ENCODE data around the gene HBG2. TPM values are rescaled to one million over a fixed set of nuclear protein-coding genes. Genes with fewer than 3 reads are reported as not detected.

HBG2 gene
- total and polyA plus RNA-seq, 2 of the 13 experiments (the other 11 are each of a cell fraction or from before 2014, with no cell fraction given): not detected

DNA sequence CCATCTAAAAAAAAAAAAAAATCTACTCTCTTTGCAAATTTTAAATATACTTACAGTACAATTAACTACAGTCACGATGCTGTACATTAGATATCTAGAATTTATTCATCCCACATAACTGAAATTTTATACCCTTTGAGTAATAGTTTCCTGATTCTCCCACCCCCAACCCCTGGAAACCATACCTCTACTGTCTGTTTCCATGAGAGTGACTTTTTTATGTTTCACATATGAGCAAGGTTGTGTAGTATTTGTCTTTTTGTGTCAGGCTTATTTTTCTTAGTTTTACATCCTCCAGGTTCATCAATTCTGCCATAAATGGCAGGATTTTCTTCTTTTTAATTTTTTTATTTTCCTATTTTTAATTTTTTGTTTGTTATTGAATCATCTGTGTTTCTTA, 30.9 kb downstream of the HBG2 start (continued):
- TF ChIP-seq, protein P1, sequence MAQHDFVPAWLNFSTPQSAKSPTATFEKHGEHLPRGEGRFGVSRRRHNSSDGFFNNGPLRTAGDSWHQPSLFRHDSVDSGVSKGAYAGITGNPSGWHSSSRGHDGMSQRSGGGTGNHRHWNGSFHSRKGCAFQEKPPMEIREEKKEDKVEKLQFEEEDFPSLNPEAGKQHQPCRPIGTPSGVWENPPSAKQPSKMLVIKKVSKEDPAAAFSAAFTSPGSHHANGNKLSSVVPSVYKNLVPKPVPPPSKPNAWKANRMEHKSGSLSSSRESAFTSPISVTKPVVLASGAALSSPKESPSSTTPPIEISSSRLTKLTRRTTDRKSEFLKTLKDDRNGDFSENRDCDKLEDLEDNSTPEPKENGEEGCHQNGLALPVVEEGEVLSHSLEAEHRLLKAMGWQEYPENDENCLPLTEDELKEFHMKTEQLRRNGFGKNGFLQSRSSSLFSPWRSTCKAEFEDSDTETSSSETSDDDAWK (CRISPR knock-in tag; IDR thresholded peaks at IDR 0.05): no peak
- TF ChIP-seq, protein P2, sequence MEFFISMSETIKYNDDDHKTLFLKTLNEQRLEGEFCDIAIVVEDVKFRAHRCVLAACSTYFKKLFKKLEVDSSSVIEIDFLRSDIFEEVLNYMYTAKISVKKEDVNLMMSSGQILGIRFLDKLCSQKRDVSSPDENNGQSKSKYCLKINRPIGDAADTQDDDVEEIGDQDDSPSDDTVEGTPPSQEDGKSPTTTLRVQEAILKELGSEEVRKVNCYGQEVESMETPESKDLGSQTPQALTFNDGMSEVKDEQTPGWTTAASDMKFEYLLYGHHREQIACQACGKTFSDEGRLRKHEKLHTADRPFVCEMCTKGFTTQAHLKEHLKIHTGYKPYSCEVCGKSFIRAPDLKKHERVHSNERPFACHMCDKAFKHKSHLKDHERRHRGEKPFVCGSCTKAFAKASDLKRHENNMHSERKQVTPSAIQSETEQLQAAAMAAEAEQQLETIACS (CRISPR knock-in tag; IDR thresholded peaks at IDR 0.05): no peak

DNA sequence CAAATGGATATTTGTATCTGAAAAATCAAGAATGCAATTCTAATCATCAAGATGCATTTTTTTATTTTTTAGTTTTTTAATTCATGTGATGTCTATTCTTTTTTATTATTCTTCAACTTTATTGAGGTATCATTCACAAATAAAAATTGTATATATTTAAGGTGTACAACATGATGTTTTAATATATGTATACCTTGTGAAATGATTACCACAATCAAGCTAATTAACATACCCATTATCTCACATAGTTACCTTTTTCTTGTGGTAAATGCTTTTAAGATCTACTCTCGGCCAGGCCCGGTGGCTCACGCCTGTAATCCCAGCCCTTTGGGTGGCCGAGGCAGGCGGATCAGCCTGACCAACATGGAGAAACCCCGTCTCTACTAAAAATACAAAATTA, 31.4 kb downstream of the HBG2 start:
- Histone ChIP-seq H3K27me3 (ENCODE audit: control insufficient read depth in 1 of 2, insufficient read depth in 2 of 2, low read length in 2 of 2) (peaks cover 0 to 3% of the 10 kb centered on the region in 2 experiments; a peak in 1 of 5 replicates), H3K4me3 (replicated peaks in 1 of 3; ENCODE audit: insufficient read depth in 1 of 3, low read depth in 2 of 3, low read length in 3 of 3) (no peak overlapping the region), H3K27ac (ENCODE audit: extremely low read length, insufficient read depth, low read length) (no peak overlapping the region), H3K4me2 (ENCODE audit: low read depth, low read length) (no peak overlapping the region), H3K9me3 (ENCODE audit: low read length) (no peaks in the 10 kb centered on the region), H4K20me1 (ENCODE audit: insufficient read depth, low read length) (no peaks in the 10 kb centered on the region), H2AFZ (ENCODE audit: low read length) (no peak overlapping the region), H3K4me1 (ENCODE audit: insufficient read depth, low read length) (no peaks in the 10 kb centered on the region), H3K79me2 (ENCODE audit: insufficient read depth, low read length) (no peaks in the 10 kb centered on the region), H3K9ac (ENCODE audit: insufficient read depth, low read depth, low read length) (no peak overlapping the region), H3K36me3 (replicated peaks in 1 of 2; ENCODE audit: control insufficient read depth in 1 of 2, insufficient read depth in 2 of 2, low read length in 2 of 2) (no peaks in the 10 kb centered on the region)
- in situ Hi-C loops (cut with HindIII; ENCODE audit: extremely low pct_ligation_motif_present, low pct_unique_long_range_greater_than_20kb) (no loop called here), intact Hi-C loops (cut with micrococcal nuclease; ENCODE audit: unreplicated experiment) (no loop called here)
- ATAC-seq (no peak), FAIRE-seq (no peak), DNase-seq (ENCODE audit: low spot score) (no peak)
- CTCF ChIA-PET (ENCODE audit: low intra/inter-chr PET ratio, low total read pairs): no interaction called here
- POLR2A ChIA-PET: no interaction called here
- BruUV-seq (replicated peaks): no TSS peak
- TF ChIP-seq ZNF605 (CRISPR knock-in tag; IDR thresholded peaks at IDR 0.05): no peak
- TF ChIP-seq, protein P3, sequence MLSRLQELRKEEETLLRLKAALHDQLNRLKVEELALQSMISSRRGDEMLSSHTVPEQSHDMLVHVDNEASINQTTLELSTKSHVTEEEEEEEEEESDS (CRISPR knock-in tag; IDR thresholded peaks at IDR 0.05; ENCODE audit: borderline replicate concordance): no peak
- TF ChIP-seq ARNT (IDR thresholded peaks at IDR 0.05): no peak
- TF ChIP-seq HNRNPK (IDR thresholded peaks at IDR 0.05; ENCODE audit: low read depth, low read length, poor library complexity, severe bottlenecking): no peak
- TF ChIP-seq RBFOX2 (IDR thresholded peaks at IDR 0.05; ENCODE audit: low read depth, low read length): no peak
- TF ChIP-seq, protein P4, sequence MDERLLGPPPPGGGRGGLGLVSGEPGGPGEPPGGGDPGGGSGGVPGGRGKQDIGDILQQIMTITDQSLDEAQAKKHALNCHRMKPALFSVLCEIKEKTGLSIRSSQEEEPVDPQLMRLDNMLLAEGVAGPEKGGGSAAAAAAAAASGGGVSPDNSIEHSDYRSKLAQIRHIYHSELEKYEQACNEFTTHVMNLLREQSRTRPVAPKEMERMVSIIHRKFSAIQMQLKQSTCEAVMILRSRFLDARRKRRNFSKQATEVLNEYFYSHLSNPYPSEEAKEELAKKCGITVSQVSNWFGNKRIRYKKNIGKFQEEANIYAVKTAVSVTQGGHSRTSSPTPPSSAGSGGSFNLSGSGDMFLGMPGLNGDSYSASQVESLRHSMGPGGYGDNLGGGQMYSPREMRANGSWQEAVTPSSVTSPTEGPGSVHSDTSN (CRISPR knock-in tag; IDR thresholded peaks at IDR 0.05): no peak
- no peak for TF ChIP-seq ZNF224 (CRISPR knock-in tag; IDR thresholded peaks at IDR 0.05)
- TF ChIP-seq, protein P5, sequence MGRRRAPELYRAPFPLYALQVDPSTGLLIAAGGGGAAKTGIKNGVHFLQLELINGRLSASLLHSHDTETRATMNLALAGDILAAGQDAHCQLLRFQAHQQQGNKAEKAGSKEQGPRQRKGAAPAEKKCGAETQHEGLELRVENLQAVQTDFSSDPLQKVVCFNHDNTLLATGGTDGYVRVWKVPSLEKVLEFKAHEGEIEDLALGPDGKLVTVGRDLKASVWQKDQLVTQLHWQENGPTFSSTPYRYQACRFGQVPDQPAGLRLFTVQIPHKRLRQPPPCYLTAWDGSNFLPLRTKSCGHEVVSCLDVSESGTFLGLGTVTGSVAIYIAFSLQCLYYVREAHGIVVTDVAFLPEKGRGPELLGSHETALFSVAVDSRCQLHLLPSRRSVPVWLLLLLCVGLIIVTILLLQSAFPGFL (CRISPR knock-in tag; IDR thresholded peaks at IDR 0.05): no peak
- no peak for TF ChIP-seq NFE2 (CRISPR knock-in tag; IDR thresholded peaks at IDR 0.05)
- TF ChIP-seq, protein P6, sequence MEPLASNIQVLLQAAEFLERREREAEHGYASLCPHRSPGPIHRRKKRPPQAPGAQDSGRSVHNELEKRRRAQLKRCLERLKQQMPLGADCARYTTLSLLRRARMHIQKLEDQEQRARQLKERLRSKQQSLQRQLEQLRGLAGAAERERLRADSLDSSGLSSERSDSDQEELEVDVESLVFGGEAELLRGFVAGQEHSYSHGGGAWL (CRISPR knock-in tag; IDR thresholded peaks at IDR 0.05): no peak
- no peak for TF ChIP-seq ZNF558 (CRISPR knock-in tag; IDR thresholded peaks at IDR 0.05; ENCODE audit: borderline replicate concordance)
- TF ChIP-seq AGO2 (optimal IDR thresholded peaks at IDR 0.05; ENCODE audit: low read depth, low read length): no peak
- TF ChIP-seq ZNF775 (CRISPR knock-in tag; IDR thresholded peaks at IDR 0.05; ENCODE audit: borderline replicate concordance): no peak
- no peak for TF ChIP-seq ZNF331 (CRISPR knock-in tag; IDR thresholded peaks at IDR 0.05)
- no peak for TF ChIP-seq ZNF510 (CRISPR knock-in tag; IDR thresholded peaks at IDR 0.05; ENCODE audit: low read depth)
- WGBS (ENCODE audit: low lambda C conversion rate): 5% methylated on average over 6 of the region's 6 CpGs
